ENCODE results near the gene SMYD4.

DNA sequence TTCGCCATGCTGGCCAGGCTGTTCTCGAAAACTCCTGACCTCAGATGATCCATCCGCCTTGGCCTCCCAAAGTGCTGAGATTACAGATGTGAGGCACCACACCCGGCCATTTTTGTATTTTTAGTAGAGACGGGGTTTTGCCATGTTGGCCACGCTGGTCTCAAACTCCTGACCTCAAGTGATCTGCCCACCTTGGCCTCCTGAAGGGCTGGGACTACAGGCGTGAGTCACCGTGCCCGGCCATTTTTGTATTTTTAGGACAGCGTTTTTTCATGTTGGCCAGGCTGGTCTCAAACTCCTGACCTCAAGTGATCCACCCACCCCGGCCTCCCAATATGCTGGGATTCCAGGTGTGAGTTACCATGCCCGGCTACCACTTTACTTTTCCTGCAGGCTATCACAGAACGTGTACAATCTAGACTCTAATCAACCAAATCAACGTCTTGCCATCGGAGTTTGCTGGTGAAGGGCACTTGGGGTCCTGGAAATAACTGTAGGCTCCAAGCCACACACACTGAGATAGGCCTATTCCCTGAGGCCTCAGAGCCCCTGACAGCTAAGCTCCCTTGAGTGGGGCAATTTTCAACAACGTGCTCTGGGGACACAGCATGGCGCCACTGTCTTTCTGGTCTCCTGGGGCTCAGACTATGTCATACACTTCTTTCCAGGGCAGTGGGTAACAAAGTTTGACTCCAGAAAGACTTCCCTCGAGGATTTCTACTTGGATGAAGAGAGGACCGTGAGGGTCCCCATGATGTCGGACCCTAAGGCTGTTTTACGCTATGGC, 55.1 kb downstream of the SMYD4 start:
- TF ChIP-seq, protein P1, sequence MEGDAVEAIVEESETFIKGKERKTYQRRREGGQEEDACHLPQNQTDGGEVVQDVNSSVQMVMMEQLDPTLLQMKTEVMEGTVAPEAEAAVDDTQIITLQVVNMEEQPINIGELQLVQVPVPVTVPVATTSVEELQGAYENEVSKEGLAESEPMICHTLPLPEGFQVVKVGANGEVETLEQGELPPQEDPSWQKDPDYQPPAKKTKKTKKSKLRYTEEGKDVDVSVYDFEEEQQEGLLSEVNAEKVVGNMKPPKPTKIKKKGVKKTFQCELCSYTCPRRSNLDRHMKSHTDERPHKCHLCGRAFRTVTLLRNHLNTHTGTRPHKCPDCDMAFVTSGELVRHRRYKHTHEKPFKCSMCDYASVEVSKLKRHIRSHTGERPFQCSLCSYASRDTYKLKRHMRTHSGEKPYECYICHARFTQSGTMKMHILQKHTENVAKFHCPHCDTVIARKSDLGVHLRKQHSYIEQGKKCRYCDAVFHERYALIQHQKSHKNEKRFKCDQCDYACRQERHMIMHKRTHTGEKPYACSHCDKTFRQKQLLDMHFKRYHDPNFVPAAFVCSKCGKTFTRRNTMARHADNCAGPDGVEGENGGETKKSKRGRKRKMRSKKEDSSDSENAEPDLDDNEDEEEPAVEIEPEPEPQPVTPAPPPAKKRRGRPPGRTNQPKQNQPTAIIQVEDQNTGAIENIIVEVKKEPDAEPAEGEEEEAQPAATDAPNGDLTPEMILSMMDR (IDR thresholded peaks at IDR 0.05): no peak
- TF ChIP-seq POLR2A (IDR thresholded peaks at IDR 0.05) (no peak), EP300 (IDR thresholded peaks at IDR 0.05) (no peak)

Measured in tibial nerve (tissue), 4 donors.